HepG2 (cell line): ENCODE results near the gene MSI2. TPM values are rescaled to one million over a fixed set of nuclear protein-coding genes. Genes with fewer than 3 reads are reported as not detected.

Experiments used
- ATAC-seq: fragments of 200-7000 bp; cut with Tn5 transposase; 3 replicates; pipeline ENCODE4 v1.9.1; 2020; ENCODE audit warnings: mild to moderate bottlenecking, moderate library complexity
- BruUV-seq: library from RNA; stranded (reverse); fragments of 400-500 nt; replicated peaks from 2 replicates; lab custom pipeline; 2021; lab: Mats Ljungman, UMichigan
- CTCF ChIA-PET: fragments of 300-600 bp; formaldehyde crosslinking; extraction: SDS; loops from one replicate; lab custom pipeline; 2021; ENCODE audit warnings: low total read pairs, inconsistent platforms, low intra/inter-chr PET ratio; lab: Yijun Ruan, JAX
- POLR2A ChIA-PET: fragments of 350-600 bp; sonication (Branson Sonifier 250); formaldehyde crosslinking; loops from one replicate; lab custom pipeline; 2020; ENCODE audit warnings: antibody characterized with exemption, inconsistent platforms; lab: Yijun Ruan, JAX
- DNase-seq: peaks from one replicate; pipeline ENCODE4 v3.0.0-alpha.2; 2015; ENCODE audit warnings: low spot score
- FAIRE-seq: peaks from 3 replicates; lab custom pipeline; 2011; peaks lifted over from hg19 to GRCh38; lab: Jason Lieb, UNC
- H2AFZ ChIP-seq: one replicate; pipeline ENCODE4 v1.6.1; 2011; ENCODE audit warnings: low read length, inconsistent platforms
- H3K27ac ChIP-seq: fragments of 300-600 bp; 3 replicates; pipeline ENCODE4 v1.8.0; 2011; ENCODE audit warnings: mixed run types, mild to moderate bottlenecking, mixed read lengths, low read length, inconsistent platforms; ENCODE audit not compliant: insufficient read depth; ENCODE audit errors: extremely low read length
- H3K27me3 ChIP-seq, 2 experiments: fragments of 200-600 bp in 1 of 2; 2 replicates in 1 of 2; 3 replicates in 1 of 2; pipeline versions ENCODE4 v1.6.0 to v1.8.0; 2011; ENCODE audit warnings: low read length in 2 of 2, mild to moderate bottlenecking in 2 of 2, moderate library complexity in 2 of 2, inconsistent platforms in 1 of 2; ENCODE audit not compliant: insufficient read depth in 2 of 2, control insufficient read depth in 1 of 2
- H3K36me3 ChIP-seq, 2 experiments: fragments of 200-600 bp in 1 of 2; replicated peaks in 1 of 2; 2 replicates in 1 of 2; 3 replicates in 1 of 2; pipeline versions ENCODE4 v1.5.1 to v1.8.0; 2011; ENCODE audit warnings: low read length in 2 of 2, inconsistent platforms in 1 of 2; ENCODE audit not compliant: insufficient read depth in 2 of 2, control insufficient read depth in 1 of 2
- H3K4me1 ChIP-seq: 2 replicates; pipeline ENCODE4 v1.5.1; 2012; ENCODE audit warnings: low read length, inconsistent platforms; ENCODE audit not compliant: insufficient read depth
- H3K4me2 ChIP-seq: 2 replicates; pipeline ENCODE4 v1.6.0; 2011; ENCODE audit warnings: low read depth, low read length, inconsistent platforms
- H3K4me3 ChIP-seq, 3 experiments: fragments of 200-600 bp in 1 of 3; sonication (generic), shearing (Covaris generic) in 1 of 3; replicated peaks in 1 of 3; 2 replicates each; pipeline ENCODE4 v1.5.1; 2011 to 2016; ENCODE audit warnings: low read length in 3 of 3, inconsistent platforms in 2 of 3, low read depth in 2 of 3, mild to moderate bottlenecking in 2 of 3, control low read depth in 1 of 3, mixed read lengths in 1 of 3; ENCODE audit not compliant: insufficient read depth in 1 of 3
- H3K79me2 ChIP-seq: one replicate; pipeline ENCODE4 v1.6.1; 2011; ENCODE audit warnings: low read length, inconsistent platforms; ENCODE audit not compliant: insufficient read depth
- H3K9ac ChIP-seq: 2 replicates; pipeline ENCODE4 v1.6.0; 2011; ENCODE audit warnings: mild to moderate bottlenecking, low read depth, low read length, inconsistent platforms; ENCODE audit not compliant: insufficient read depth
- H3K9me3 ChIP-seq: 2 replicates; pipeline ENCODE4 v1.5.1; 2012; ENCODE audit warnings: mild to moderate bottlenecking, low read length
- H4K20me1 ChIP-seq: 2 replicates; pipeline ENCODE4 v1.6.0; 2011; ENCODE audit warnings: inconsistent platforms, mild to moderate bottlenecking, low read length, moderate library complexity; ENCODE audit not compliant: insufficient read depth
- CREM ChIP-seq, 2 experiments: sonication (generic) in 1 of 2; formaldehyde crosslinking in 1 of 2; IDR thresholded peaks; 2 replicates each; pipeline versions ENCODE4 v1.4.0 to v1.6.1; 2016 to 2020; ENCODE audit warnings: antibody characterized with exemption in 1 of 2, mild to moderate bottlenecking in 1 of 2, missing genetic modification reagents in 1 of 2
- HOXA9 ChIP-seq: sonication (generic); formaldehyde crosslinking; IDR thresholded peaks from 2 replicates; pipeline ENCODE4 v1.8.1; 2022; ENCODE audit warnings: missing genetic modification reagents, mild to moderate bottlenecking, moderate library complexity, borderline replicate concordance
- KLF6 ChIP-seq: IDR thresholded peaks from 2 replicates; pipeline ENCODE4 v1.8.0; 2016; ENCODE audit warnings: missing biosample characterization, missing genetic modification reagents
- RBM22 ChIP-seq: fragments of 200-400 bp; formaldehyde crosslinking; optimal IDR thresholded peaks from 2 replicates; pipeline ENCODE3; 2017; ENCODE audit warnings: mild to moderate bottlenecking, low read length, moderate library complexity
- RFXAP ChIP-seq: sonication (generic); formaldehyde crosslinking; IDR thresholded peaks from 2 replicates; pipeline ENCODE4 v1.4.0; 2020; ENCODE audit warnings: missing genetic modification reagents, borderline replicate concordance
- SOX6 ChIP-seq, 2 experiments: fragments of 450-650 bp in 1 of 2; sonication (generic) in 1 of 2; formaldehyde crosslinking in 1 of 2; IDR thresholded peaks; 2 replicates each; pipeline versions ENCODE4 v1.4.0 to v1.6.1; 2017 to 2020; ENCODE audit warnings: antibody characterized with exemption in 1 of 2, mild to moderate bottlenecking in 1 of 2, missing genetic modification reagents in 1 of 2
- TEAD2 ChIP-seq: sonication (generic); formaldehyde crosslinking; IDR thresholded peaks from 2 replicates; pipeline ENCODE4 v1.9.0; 2021; ENCODE audit warnings: missing genetic modification reagents
- WIZ ChIP-seq: sonication (generic); formaldehyde crosslinking; IDR thresholded peaks from 2 replicates; pipeline ENCODE4 v1.5.1; 2020; ENCODE audit warnings: mild to moderate bottlenecking, missing genetic modification reagents
- ZBTB1 ChIP-seq: sonication (generic); formaldehyde crosslinking; IDR thresholded peaks from 2 replicates; pipeline ENCODE4 v1.4.0; 2020; ENCODE audit warnings: missing genetic modification reagents, borderline replicate concordance
- ZBTB20 ChIP-seq: sonication (generic); formaldehyde crosslinking; IDR thresholded peaks from 2 replicates; pipeline ENCODE4 v1.8.1; 2023; ENCODE audit warnings: missing genetic modification reagents, low read depth, mild to moderate bottlenecking, borderline replicate concordance
- ZFP62 ChIP-seq: sonication (generic); formaldehyde crosslinking; IDR thresholded peaks from 2 replicates; pipeline ENCODE4 v1.4.0; 2020; ENCODE audit warnings: missing genetic modification reagents
- ZNF274 ChIP-seq: sonication (generic); formaldehyde crosslinking; IDR thresholded peaks from 2 replicates; pipeline ENCODE4 v1.5.1; 2020; ENCODE audit warnings: mild to moderate bottlenecking, missing genetic modification reagents
- ZNF484 ChIP-seq: sonication (generic); formaldehyde crosslinking; IDR thresholded peaks from 2 replicates; pipeline ENCODE4 v1.5.1; 2020; ENCODE audit warnings: mild to moderate bottlenecking, low read depth, missing genetic modification reagents, borderline replicate concordance
- ZNF607 ChIP-seq: sonication (generic); formaldehyde crosslinking; IDR thresholded peaks from 2 replicates; pipeline ENCODE4 v1.5.1; 2020; ENCODE audit warnings: missing genetic modification reagents, mild to moderate bottlenecking, borderline replicate concordance
- ZNF710 ChIP-seq: sonication (generic); formaldehyde crosslinking; IDR thresholded peaks from 2 replicates; pipeline ENCODE4 v1.5.0; 2020; ENCODE audit warnings: mild to moderate bottlenecking, missing genetic modification reagents, borderline replicate concordance
- WGBS: methylation state at CpG from one replicate; pipeline ENCODE4 v1.1.6; 2017; ENCODE audit warnings: low lambda C conversion rate; 5-methylcytosine and 5-hydroxymethylcytosine counted together
- in situ Hi-C: cut with HindIII; loops from 2 replicates; pipeline ENCODE4 v1.10.0; 2017; ENCODE audit warnings: low pct_unique_long_range_greater_than_20kb; ENCODE audit not compliant: extremely low pct_ligation_motif_present
- intact Hi-C: fragments of 100-400 bp; cut with micrococcal nuclease; formaldehyde crosslinking; loops from one replicate; pipeline ENCODE4 v1.10.0; 2022; ENCODE audit not compliant: unreplicated experiment
- polyA plus RNA-seq, 8 experiments: library from polyadenylated mRNA; depleted of rRNA in 3 of 8; stranded (reverse) in 7 of 8; unstranded in 1 of 8; fragments of >200 nt; fragmentation: Illumina TruSeq in 4 of 8; extraction: Trizol in 4 of 8; gene quantifications; 2 replicates each; pipeline versions ENCODE4 v1.2.1 to v1.2.3, GENCODE V29; 2011 to 2016; ENCODE audit warnings: low read depth in 4 of 8, missing spikeins in 1 of 8, mixed read lengths in 1 of 8; ENCODE audit not compliant: insufficient read depth in 1 of 8
- total RNA-seq, 5 experiments: library from RNA; depleted of rRNA; stranded (reverse); fragments of >200 nt; fragmentation: Illumina TruSeq; extraction: Trizol; gene quantifications; 2 replicates each; pipeline ENCODE4 v1.2.3, GENCODE V29; 2016; ENCODE audit warnings: low read depth in 1 of 5
- TF ChIP-seq, protein P1 (sequence below): sonication (generic); formaldehyde crosslinking; IDR thresholded peaks from 2 replicates; pipeline ENCODE4 v1.4.0; 2020; ENCODE audit warnings: mild to moderate bottlenecking, missing genetic modification reagents

Gene MSI2
- total and polyA plus RNA-seq, 2 of the 13 experiments (the other 11 are each of a cell fraction or from before 2014, with no cell fraction given) = 77.5 to 78.4 TPM

GRCh38 chr17:57413848-57414651 is 157.7 kb downstream of the MSI2 start:
- Histone ChIP-seq H3K79me2 (peaks cover 64% of the 10 kb centered on the region), H3K27ac (peak overlapping the region; percentile 86), H3K9ac (peak overlapping the region; percentile 36), H3K9me3 (no peaks in the 10 kb centered on the region), H3K27me3 (no peaks in the 10 kb centered on the region), H3K4me3 (peak overlapping the region in 1 of 3 experiments; percentile 26; a peak in 1 of 6 replicates), H3K36me3 (peaks cover 4 to 6% of the 10 kb centered on the region in 2 experiments; a peak in 3 of 5 replicates), H4K20me1 (no peaks in the 10 kb centered on the region), H2AFZ (no peak overlapping the region), H3K4me2 (peak overlapping the region; percentile 73), H3K4me1 (peaks cover 76% of the 10 kb centered on the region)
- intact Hi-C loops (loop anchor here (1.0 kb wide), 1 partner anchor 147 kb away; no protein-coding TSS in a partner anchor), in situ Hi-C loops (no loop called here)
- FAIRE-seq = peak; percentile 97
- peak; percentile 98 for DNase-seq
- ChIA-PET POLR2A (interaction anchor here (0.8 to 2.2 kb wide), 9 partner anchors 10 to 328 kb away, joined by 3 to 11 read pairs (median 6); no protein-coding TSS in a partner anchor), CTCF (interaction anchor here (1.1 kb wide), 1 partner anchor 171 kb away, joined by 3 read pairs; no protein-coding TSS in a partner anchor)
- 48% methylated on average over 9 of the region's 9 CpGs for WGBS
- ATAC-seq = peak; percentile 100
- BruUV-seq = no TSS peak
- TF ChIP-seq ZNF607 (CRISPR knock-in tag) (no peak), ZNF274 (CRISPR knock-in tag) (no peak), ZBTB20 (CRISPR knock-in tag) (peak; percentile 94), RBM22 (peak; percentile 91), WIZ (CRISPR knock-in tag) (no peak; the same call in 1 of the 2 replicates), TEAD2 (CRISPR knock-in tag) (no peak), ZBTB1 (no peak), ZFP62 (no peak), RFXAP (CRISPR knock-in tag) (peak; percentile 90; the same call in 1 of the 2 replicates), ZNF710 (CRISPR knock-in tag) (peak; percentile 93), SOX6 (IDR thresholded peaks at IDR 0.05) (no peak), SOX6 (CRISPR knock-in tag; IDR thresholded peaks at IDR 0.05) (peak; percentile 97), CREM (IDR thresholded peaks at IDR 0.05) (peak; percentile 87), CREM (CRISPR knock-in tag; IDR thresholded peaks at IDR 0.05) (no peak), ZNF484 (no peak), HOXA9 (no peak), KLF6 (CRISPR knock-in tag) (no peak; the same call in 1 of the 2 replicates)
- TF ChIP-seq, protein P1, sequence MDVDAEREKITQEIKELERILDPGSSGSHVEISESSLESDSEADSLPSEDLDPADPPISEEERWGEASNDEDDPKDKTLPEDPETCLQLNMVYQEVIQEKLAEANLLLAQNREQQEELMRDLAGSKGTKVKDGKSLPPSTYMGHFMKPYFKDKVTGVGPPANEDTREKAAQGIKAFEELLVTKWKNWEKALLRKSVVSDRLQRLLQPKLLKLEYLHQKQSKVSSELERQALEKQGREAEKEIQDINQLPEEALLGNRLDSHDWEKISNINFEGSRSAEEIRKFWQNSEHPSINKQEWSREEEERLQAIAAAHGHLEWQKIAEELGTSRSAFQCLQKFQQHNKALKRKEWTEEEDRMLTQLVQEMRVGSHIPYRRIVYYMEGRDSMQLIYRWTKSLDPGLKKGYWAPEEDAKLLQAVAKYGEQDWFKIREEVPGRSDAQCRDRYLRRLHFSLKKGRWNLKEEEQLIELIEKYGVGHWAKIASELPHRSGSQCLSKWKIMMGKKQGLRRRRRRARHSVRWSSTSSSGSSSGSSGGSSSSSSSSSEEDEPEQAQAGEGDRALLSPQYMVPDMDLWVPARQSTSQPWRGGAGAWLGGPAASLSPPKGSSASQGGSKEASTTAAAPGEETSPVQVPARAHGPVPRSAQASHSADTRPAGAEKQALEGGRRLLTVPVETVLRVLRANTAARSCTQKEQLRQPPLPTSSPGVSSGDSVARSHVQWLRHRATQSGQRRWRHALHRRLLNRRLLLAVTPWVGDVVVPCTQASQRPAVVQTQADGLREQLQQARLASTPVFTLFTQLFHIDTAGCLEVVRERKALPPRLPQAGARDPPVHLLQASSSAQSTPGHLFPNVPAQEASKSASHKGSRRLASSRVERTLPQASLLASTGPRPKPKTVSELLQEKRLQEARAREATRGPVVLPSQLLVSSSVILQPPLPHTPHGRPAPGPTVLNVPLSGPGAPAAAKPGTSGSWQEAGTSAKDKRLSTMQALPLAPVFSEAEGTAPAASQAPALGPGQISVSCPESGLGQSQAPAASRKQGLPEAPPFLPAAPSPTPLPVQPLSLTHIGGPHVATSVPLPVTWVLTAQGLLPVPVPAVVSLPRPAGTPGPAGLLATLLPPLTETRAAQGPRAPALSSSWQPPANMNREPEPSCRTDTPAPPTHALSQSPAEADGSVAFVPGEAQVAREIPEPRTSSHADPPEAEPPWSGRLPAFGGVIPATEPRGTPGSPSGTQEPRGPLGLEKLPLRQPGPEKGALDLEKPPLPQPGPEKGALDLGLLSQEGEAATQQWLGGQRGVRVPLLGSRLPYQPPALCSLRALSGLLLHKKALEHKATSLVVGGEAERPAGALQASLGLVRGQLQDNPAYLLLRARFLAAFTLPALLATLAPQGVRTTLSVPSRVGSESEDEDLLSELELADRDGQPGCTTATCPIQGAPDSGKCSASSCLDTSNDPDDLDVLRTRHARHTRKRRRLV (CRISPR knock-in tag) = no peak
